Activated CD8-positive, alpha-beta memory T cell treated with anti-CD3 and anti-CD28 coated beads, Interleukin-2, amount 50 U/mL, for 1 hour (primary cell): Measurements from ENCODE around the gene CALCR.
"Not testable (repeated sequence)": the region's sequence is repeated elsewhere in the genome, so short reads cannot be mapped to it uniquely, and the experiment has no call there.

ENCODE experiments used
- DNase-seq: peaks from one replicate; pipeline ENCODE4 v3.0.0-alpha.2; 2020; ENCODE audit errors: extremely low read depth

The CALCR gene

DNA sequence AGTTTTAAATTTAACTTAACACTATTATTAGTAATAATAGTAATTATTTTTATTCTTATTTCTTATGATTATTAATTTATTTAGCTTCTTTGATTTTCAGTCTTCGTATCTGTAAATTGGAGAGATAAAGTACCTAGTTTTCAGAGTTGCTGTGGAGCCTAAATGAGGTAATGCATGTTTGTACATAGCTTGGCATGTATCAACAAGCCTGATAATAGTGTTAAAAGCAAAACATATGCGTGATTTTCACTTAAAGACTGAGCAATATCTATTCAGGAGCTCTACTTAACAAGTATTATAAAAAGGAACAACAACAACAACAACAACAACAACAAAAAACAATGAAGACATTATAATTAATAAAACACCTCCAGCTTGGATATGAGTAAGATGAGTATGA lies 12.4 kb downstream of the CALCR start:
- no peak for DNase-seq

DNA sequence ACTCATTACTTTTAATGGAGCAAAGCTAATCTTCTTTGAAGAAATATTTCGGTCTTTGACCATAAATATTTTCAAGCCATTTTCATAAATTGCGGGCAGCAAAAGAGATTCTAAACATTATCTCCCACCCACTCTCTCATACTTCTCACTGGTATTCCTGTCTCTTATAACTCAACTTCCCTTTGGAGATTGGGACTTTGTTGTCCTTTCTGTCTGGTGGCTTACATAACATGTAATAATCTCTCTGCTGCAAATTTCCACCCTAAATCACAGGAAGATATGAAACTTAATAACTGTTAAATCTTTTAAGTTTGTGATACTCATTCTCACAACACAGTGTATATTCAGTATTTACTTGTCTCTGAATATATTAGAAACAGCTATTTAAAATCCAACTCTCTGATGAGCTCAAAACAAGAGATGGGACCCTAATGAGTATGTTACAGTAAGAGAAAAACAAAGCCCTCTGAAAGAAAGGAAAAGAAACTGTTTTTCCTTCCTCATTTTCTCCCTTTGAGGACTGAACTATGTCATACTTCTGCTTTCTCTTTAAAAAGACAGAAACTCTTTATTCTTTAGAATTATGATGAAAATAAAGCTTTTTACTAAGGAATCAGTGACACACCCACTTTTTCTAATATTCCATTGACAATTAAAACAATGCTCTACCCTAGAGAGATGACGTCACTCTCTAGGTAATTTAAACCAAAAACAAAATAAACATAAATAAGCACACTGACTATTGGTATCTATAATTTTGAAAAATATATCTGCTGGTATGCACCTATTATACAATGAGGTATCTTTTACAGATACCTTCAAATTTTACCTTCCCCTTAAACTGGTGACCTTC lies 14.7 kb downstream of the CALCR start:
- DNase-seq: no peak

DNA sequence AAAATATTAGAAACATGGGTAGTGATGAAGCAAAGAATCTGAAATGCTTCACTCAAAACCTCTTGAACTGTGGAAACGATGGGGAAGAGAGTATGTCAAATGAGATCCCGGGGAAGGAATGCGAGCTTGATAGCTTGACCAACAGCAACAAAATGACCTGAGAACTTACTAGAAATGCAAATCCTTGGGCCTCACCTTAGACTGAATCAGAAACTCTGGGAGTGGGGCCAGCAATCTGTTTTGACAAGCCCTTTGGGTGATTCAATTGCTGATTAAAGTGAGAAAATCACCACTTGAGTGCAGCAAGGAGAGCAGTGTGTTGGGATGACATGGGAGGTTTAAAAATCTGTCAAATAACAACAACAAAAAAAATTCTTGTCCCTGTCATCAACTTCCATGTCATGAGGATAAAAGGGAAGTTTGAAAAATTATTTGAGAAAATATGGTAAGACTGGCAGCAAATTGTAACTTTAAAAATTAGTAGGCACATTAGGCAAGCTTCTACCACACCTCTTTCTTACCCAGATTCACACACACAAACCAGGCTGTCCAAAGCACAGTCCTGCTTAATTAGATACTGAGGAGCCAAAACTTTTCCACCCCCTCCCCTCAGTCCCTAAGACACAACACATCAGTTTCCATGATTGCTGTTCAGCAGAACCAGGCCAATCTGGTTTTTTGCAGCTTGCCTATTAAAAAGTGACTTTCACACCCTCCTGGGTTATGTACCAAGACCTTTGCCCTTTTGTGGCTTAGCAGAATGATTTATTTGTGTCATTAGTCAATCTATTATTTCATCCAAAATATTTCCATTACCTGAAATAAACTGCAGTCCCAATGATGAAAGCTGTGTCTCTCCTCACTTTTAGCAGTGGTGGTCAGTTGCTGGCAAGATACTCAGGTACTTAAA lies 15.6 kb downstream of the CALCR start:
- DNase-seq: no peak

DNA sequence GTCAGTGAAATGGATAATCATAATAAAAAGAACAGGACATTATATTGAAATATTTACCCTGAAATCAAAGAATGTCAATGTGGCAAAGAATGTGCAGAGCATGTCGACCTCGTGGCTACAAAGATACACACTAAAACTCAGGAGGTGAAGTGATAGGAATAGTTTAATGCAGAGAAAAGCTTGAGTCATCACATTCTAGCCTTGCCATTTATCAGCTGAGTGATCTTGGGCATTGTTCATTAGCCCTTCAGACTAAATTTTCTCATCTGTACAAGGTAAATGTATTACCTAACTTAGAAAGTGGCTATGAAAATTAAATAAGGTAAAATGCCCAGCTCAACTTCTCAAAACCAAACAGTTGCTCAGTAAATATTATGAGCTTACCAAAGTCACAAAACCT lies 22.6 kb downstream of the CALCR start:
- no peak for DNase-seq

DNA sequence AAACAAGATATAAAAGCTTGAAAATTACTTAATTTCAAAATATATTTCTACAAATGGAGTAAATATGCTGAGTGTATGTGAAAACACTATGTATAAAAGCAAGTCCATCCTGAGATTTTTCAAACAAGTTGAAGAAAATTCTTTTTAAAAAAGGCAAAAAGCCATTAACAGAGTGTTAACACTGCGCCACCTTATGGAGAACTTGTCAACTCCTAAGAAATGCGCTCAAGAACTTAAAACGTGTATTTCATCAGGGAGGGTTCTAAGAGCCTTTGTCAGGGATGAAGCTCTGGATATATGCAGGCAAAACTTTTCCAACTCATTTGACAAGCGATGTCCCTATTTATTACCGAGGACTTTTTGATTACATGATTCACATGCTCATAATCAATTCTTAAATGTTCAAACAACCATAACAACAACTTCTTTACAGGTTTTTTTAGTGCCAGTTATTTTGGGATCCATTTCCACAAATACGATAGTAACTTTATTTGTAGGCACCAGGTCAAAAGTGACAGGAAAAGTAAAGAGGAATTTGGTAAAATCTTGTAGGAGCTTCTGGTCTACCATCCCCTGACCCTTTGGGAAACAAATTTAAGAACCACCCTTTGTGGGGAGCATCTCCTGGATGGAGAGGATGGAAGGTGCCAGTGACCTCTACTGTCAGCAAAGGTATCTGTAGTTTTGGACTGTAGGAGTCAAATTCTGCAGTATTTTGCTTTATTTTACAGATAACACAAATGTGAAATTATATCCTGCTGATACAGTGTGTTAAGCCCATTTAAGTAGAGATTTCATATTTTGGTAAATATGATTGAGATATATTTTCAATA lies 23.2 kb downstream of the CALCR start:
- no peak for DNase-seq

DNA sequence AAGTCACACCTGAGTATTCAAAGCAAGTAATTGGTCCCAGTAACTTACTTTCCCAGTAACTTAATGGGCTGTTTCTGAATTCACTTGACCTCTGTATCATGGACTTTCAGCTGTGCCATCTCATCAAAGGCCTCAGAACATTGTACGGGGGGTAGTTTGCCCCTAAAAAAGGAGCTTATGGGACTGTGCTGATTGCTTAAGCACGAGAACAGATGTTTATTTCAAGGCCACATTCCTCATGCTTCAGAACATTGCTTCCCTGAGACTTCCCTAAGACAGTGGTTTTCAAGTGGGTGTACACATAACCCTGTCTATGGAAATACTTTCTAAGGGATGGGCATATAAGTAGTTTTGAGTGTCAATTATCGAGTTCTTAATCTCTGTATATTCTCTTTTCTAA lies 26.8 kb downstream of the CALCR start:
- no peak for DNase-seq

DNA sequence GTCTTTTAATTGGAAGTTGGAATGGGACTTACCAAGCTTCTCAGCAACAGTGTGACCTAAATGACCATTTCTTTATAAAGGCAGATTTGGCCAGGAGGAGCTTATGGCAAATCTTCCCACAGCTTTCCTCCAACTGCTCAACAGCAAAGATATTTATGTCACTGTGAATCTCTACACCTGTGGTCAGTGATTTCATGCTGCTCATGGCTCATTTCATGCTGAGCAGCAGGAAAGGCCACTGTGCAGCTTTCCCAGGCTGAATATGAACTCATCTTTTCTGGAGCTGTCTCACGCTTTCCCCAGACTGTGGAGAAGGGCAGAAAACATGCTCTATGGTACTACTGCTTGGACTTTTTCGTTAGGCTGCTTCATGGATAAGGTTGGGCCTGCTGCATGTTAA lies 29.8 kb downstream of the CALCR start:
- DNase-seq: no peak

DNA sequence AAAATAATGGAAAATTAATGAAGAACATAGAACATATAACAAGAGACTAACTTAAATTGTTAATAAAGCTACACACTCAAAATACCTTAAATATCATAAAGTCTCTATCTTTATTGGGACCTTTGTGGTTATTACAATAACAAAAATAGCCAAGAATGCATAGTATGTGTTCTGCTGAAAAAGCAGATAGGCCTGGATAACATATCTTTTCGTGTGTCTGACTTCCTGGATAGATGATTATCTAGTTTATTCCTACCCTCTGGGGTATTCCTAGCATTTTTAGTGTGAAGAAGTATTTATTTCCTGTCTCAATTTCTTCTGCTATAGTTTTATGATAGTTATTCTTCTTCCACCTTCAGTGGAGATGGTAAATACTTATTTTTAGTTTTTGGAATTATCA lies 36.5 kb downstream of the CALCR start:
- DNase-seq: no peak

DNA sequence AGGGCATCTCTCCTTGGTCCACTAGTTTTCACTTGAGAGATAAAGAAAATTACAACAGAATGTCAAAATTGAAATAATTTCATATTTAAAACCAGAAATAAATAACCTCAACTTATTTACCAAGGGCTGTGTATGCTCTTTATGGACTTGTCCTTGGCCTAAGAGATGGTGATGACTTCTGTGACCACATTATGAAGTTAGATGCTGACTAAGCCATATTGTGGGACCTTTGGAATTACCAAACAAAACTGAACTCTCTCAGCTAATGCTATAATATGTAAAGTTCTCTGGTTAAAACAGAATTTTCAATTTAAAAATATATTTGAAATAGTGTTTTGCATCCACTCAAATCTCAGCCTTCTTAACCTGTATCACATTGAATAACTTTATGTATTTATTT lies 38.9 kb downstream of the CALCR start:
- no peak for DNase-seq

DNA sequence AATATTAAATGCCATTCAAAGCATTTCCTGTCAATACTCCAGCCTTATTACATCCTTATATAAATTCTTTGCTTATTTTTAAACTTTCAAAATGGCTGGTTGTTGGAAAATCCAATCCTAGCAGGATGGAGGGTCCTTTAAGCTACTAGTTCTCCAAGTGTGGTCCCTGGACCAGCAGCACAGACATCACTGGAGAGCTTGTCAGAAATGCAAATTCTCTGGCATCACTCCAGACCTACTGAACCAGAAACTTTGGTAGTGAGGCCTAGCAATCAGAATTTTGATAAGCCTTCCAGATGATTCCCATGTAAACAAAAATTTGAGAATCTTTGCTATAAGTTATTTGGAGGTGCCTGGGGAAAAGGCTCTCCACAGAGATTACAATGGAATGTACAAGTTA lies 43.8 kb downstream of the CALCR start:
- no peak for DNase-seq

DNA sequence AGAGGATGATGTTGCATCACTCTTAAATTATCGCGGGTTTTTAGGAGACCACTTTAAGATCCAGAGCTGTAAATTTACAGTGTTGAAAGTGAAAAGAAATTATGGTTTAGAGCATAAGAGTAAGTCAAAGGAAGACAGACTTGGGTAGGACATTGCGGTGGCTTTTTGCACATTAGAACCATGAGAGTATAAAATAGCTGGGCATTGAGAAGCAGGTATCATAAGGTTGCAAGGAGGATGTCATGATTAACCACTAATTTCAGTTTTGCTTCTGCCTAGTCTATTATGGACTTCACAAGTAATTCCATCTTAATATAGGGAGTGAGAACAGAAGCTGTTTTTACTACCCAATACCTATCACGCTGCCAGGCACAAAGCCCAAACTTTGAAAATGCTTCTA lies 57.7 kb downstream of the CALCR start:
- DNase-seq: no peak

DNA sequence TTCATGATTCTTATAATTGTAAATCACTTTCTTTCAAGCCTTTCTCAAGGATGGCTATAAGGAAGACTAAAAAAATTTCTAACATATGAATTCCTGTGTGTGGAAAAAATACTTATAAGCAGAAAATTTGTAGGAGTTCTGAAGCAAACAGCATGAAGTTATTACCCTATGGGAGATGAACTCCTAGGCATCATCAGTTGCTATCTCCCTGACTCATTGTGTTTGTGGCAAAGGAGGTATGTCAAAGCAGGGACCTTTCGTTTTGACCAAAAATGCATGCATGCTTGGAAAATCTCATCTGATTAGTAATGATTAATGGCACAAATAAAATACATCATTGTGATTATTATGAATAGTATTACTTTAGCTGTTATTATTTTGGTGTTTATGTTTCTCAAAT lies 59.4 kb downstream of the CALCR start:
- DNase-seq: no peak

DNA sequence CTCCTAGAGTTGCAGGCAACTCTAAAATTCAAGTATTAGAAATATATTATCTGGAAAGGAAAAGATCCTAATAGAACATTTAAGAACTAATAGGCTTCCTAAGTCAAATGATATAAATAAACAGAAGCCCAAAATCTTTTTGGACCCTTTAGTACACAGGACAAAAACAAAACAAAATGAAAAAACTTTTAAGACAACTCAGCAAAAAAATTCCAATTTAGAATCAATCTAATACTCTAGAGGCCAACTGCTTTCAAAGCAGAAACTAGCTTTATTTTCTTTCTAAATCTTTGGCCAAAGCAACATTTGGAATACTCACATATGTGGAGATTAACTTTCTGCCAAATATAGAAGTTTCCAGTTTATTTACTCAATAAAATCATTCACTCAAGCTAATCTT lies 65.2 kb downstream of the CALCR start:
- no peak for DNase-seq

DNA sequence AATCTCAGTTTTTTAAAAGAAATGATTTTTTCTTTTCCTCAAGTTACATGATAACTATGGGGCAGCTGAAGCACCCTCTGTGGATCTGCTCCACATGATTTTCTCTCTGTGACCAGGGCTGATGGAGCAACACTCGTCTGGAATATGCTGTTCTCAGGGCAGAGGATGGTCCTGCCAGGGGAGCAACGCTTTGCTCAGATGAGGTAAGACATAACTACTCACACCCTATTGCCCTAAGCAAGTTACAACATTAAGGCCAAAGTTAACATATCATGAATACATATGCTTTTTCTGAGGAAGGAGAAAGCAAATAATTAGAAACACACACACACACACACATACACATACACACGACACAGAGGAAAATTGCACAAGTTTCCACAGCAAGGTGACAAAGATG lies 71.4 kb downstream of the CALCR start:
- no peak for DNase-seq

DNA sequence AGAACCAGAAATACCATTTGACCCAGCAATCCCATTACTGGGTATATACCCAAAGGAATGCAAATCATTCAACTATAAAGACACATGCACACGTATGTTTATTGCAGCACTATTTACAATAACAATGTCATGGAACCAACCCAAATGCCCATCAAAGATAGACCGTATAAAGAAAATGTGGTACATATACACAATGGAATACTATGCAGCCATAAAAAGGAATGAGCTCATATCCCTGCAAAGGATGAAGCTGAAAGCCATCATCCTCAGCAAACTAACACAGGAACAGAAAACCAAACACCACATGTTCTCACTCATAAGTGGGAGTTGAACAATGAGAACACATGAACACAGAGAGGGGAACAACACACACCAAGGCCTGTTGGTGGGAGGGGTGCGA lies 82.7 kb downstream of the CALCR start:
- not testable (repeated sequence) for DNase-seq

DNA sequence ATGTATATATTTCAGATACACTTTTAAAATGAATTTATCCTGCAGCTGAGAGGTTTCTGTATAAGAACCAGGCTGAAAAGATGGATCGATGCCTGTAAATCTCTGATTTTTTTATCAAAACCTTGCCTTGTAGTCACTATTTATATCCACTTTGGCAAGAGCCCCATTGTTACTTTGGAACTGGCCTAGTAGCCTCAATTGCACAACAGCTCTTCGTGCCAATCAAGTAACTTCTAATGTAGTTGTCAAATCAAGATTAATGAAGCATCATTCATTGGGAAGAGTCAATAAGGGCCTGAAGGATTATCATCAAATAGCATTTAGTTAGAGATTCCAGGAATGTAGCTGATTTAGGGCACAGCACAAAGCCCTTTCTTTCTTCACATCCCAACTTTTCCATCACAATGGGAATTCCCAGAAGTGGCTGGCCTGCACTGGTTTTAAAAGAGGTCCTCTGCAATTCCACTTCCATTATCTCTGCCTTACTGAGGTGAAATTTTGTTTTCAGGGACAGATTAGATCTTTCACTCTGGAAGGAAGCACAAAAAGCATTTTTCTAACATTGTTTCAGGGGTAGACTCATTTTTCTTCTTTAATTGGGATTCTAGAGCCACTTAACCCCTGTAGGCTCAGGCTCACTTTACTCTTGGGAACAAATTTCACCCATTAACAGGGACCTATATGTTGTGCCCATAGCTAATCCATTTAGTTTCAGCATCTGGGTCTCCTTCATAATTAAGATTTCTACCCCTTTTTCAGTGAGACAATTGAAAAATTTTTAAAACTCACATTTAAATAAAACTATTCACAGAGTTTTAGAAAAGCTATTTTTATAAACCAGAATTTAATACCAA lies 97.8 kb downstream of the CALCR start:
- DNase-seq: no peak

DNA sequence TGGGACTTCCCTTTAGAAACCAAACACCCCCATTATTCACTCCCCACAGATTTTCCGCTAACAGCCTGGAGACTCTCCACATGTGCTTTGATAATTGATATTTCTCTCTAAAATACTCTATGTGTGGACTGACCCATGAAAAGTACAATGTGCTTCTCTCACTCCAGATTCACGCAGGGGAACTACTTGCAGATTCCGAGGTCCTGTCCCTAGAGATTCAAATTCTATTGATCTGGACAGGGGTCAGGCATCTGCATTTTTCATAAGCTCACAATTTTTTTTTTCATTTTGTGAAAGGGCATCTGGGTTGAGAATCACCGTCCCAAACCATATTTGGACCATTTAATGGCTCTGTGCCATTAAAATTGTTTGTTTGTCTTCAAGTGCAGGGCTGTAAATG lies 98.7 kb downstream of the CALCR start:
- no peak for DNase-seq

DNA sequence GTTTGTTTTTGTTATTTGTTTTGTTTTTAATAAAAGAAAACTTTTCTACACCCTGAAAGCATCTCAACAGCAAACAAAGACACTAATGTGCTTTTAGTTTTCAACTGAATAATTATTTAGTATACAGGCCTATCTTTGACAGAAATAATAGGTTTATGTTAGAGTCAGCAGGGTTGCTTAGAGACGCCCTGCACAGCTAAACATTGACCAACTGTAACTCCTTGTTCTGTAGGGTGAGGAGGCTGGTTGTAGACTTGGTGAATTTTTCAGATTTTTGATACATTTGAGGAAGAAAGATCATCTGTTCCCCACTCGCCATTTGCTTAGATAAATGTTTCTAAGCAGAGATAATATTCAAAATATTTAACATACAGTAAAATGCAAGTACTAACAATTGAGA lies 103.1 kb downstream of the CALCR start:
- DNase-seq: no peak

DNA sequence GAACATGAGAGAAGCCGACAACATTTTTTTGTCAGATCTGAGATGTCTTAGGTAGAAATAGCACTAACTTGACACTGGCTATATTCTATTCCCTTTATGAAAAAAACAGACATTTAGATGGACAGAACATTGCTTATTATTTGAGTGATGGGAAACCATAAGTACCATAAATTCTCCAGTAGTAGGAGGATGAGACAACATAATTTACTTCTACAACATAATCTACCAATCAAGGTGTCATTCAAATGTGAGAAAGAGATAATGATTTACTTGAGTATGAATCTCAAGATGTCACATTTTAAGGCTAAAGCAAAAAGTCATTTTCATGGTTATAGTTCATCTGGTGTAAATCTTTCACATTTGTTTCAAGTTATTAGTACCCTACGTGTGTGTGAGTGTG lies 110.8 kb downstream of the CALCR start:
- DNase-seq: no peak

DNA sequence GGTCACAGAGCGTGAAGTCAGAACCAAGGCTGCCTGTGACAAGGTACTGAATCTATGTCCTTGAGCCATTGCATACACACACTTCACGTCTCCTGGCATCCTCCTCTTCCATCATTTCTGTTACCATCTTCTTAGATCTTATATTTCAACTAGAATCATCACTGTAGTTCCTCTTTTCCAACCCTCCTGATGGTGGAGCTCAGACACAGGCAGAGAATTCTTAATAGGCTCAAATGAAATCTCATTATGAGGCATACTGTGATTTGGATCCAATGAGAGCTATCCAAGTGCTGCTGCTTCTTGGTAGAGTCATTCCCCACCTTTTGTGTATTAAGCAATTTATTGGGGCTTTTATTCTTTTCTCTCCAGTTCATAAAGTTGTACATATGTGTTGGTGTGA lies 113.2 kb downstream of the CALCR start:
- DNase-seq: no peak

DNA sequence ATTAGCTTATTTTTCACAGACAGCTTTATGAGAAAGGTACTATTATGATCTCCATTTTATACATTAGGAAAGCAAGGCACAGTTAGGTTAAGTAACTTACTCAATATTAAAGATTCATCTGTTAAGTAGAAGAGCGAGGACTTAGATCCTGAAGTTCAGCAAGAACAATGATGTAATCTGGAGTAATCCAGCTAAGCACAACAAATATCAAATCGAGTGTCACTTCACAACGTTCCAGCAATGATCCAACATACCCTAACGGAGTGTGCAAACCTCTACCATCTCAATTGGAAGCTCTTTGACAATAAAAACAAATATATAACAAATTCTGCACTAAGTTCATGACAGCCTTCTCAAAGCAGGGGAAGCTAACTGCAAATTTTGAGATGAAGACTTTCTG lies 121.3 kb downstream of the CALCR start:
- no peak for DNase-seq
